ENCODE results near the gene LAMP1.
"Not testable (repeated sequence)": the region's sequence is repeated elsewhere in the genome, so short reads cannot be mapped to it uniquely, and the experiment has no call there.

The LAMP1 gene

GRCh38 chr13:113327766-113328471 lies 30.9 kb downstream of the LAMP1 start:
- DNase-seq (ENCODE audit: low spot score) = no peak

- DNase-seq (ENCODE audit: low spot score) = no peak
Observed at GRCh38 chr13:113328851-113329250, 31.8 kb downstream of the LAMP1 start.

GRCh38 chr13:113329656-113330312 lies 32.7 kb downstream of the LAMP1 start:
- no peak for DNase-seq (ENCODE audit: low spot score)

- DNase-seq (ENCODE audit: low spot score) = no peak
Observed at GRCh38 chr13:113332615-113333014, 35.6 kb downstream of the LAMP1 start.

- DNase-seq (ENCODE audit: low spot score) = no peak
Observed at GRCh38 chr13:113333076-113333475, 36.0 kb downstream of the LAMP1 start.

GRCh38 chr13:113337556-113337955 lies 40.5 kb downstream of the LAMP1 start:
- DNase-seq (ENCODE audit: low spot score) = no peak

- no peak for DNase-seq (ENCODE audit: low spot score)
Observed at GRCh38 chr13:113337976-113338375, 40.9 kb downstream of the LAMP1 start.

- no peak for DNase-seq (ENCODE audit: low spot score)
Observed at GRCh38 chr13:113338451-113338850, 41.4 kb downstream of the LAMP1 start.

GRCh38 chr13:113342820-113343691 lies 46.0 kb downstream of the LAMP1 start:
- DNase-seq (ENCODE audit: low spot score) = no peak

- DNase-seq (ENCODE audit: low spot score) = no peak
Observed at GRCh38 chr13:113343692-113343968, 46.6 kb downstream of the LAMP1 start.

- no peak for DNase-seq (ENCODE audit: low spot score)
Observed at GRCh38 chr13:113345486-113345885, 48.4 kb downstream of the LAMP1 start.

GRCh38 chr13:113347736-113348225 lies 50.7 kb downstream of the LAMP1 start:
- not testable (repeated sequence) for DNase-seq (ENCODE audit: low spot score)

GRCh38 chr13:113348591-113348990 lies 51.6 kb downstream of the LAMP1 start:
- DNase-seq (ENCODE audit: low spot score) = no peak

- DNase-seq (ENCODE audit: low spot score) = no peak
Observed at GRCh38 chr13:113349050-113349449, 52.0 kb downstream of the LAMP1 start.

GRCh38 chr13:113349491-113349890 lies 52.5 kb downstream of the LAMP1 start:
- DNase-seq (ENCODE audit: low spot score) = no peak

- no peak for DNase-seq (ENCODE audit: low spot score)
Observed at GRCh38 chr13:113350065-113350937, 53.3 kb downstream of the LAMP1 start.

GRCh38 chr13:113350938-113351335 lies 53.9 kb downstream of the LAMP1 start:
- DNase-seq (ENCODE audit: low spot score) = no peak

- no peak for DNase-seq (ENCODE audit: low spot score)
Observed at GRCh38 chr13:113351514-113352026, 54.5 kb downstream of the LAMP1 start.

GRCh38 chr13:113353254-113353653 lies 56.2 kb downstream of the LAMP1 start:
- no peak for DNase-seq (ENCODE audit: low spot score)

- no peak for DNase-seq (ENCODE audit: low spot score)
Observed at GRCh38 chr13:113354831-113355610, 58.0 kb downstream of the LAMP1 start.

GRCh38 chr13:113355621-113356020 lies 58.6 kb downstream of the LAMP1 start:
- no peak for DNase-seq (ENCODE audit: low spot score)
